Muscle of arm (tissue), 12 donors: Measurements from ENCODE around the gene RIC8A. TPM values are rescaled to one million over a fixed set of nuclear protein-coding genes. Genes with fewer than 3 reads are reported as not detected.
"Not testable (repeated sequence)": the region's sequence is repeated elsewhere in the genome, so short reads cannot be mapped to it uniquely, and the experiment has no call there.

Experiments used
- DNase-seq: peaks from one replicate; pipeline ENCODE4 v3.0.0-alpha.2; 2013
- polyA plus RNA-seq, 12 donors: library from polyadenylated mRNA; unstranded; fragments of 120-200 nt; gene quantifications; one replicate each; pipeline ENCODE4 v1.2.1, GENCODE V29; 2013; ENCODE audit not compliant: insufficient read length in 12 of 12

Gene RIC8A
- polyA plus RNA-seq, 12 donors, result 39.7 to 116 (median 55.6) TPM; not detected in 1

GRCh38 chr11:238346-238745 lies 30.8 kb downstream of the RIC8A start:
- not testable (repeated sequence) for DNase-seq

GRCh38 chr11:240315-240714 lies 32.8 kb downstream of the RIC8A start:
- no peak for DNase-seq

- DNase-seq, result no peak
Measured at GRCh38 chr11:241634-242033, 34.1 kb downstream of the RIC8A start.

GRCh38 chr11:244376-244775 lies 36.9 kb downstream of the RIC8A start:
- no peak for DNase-seq

- no peak for DNase-seq
Measured at GRCh38 chr11:249062-249461, 41.6 kb downstream of the RIC8A start.

GRCh38 chr11:250274-250673 lies 42.8 kb downstream of the RIC8A start:
- no peak for DNase-seq

GRCh38 chr11:250740-251299 lies 43.3 kb downstream of the RIC8A start:
- peak; percentile 20 for DNase-seq

- no peak for DNase-seq
Measured at GRCh38 chr11:251550-251949, 44.0 kb downstream of the RIC8A start.

- no peak for DNase-seq
Measured at GRCh38 chr11:252666-253065, 45.2 kb downstream of the RIC8A start.

- no peak for DNase-seq
Measured at GRCh38 chr11:253160-253885, 45.8 kb downstream of the RIC8A start.

- no peak for DNase-seq
Measured at GRCh38 chr11:253886-254270, 46.4 kb downstream of the RIC8A start.

GRCh38 chr11:255176-255575 lies 47.7 kb downstream of the RIC8A start:
- no peak for DNase-seq

GRCh38 chr11:255816-256215 lies 48.3 kb downstream of the RIC8A start:
- DNase-seq, result no peak

GRCh38 chr11:256952-257737 lies 49.6 kb downstream of the RIC8A start:
- no peak for DNase-seq

- no peak for DNase-seq
Measured at GRCh38 chr11:257766-258493, 50.4 kb downstream of the RIC8A start.

GRCh38 chr11:259413-259812 lies 51.9 kb downstream of the RIC8A start:
- DNase-seq, result no peak

- DNase-seq, result no peak
Measured at GRCh38 chr11:261624-262023, 54.1 kb downstream of the RIC8A start.

Other genes with a start within 250 kb of the RIC8A start
- not detected for gene SCGB1C1, start 14.6 kb upstream of the RIC8A start, polyA plus RNA-seq
- 10 to 100 TPM in 11 of 12 donors, not detected in 1; 28.4 to 42.3 (median 36.0) TPM for gene BET1L, start 309 bp upstream of the RIC8A start, polyA plus RNA-seq
- gene SIRT3, start 28.6 kb downstream of the RIC8A start, polyA plus RNA-seq, result 10 to 100 TPM in 11 of 12 donors, not detected in 1; 17.8 to 44.5 (median 21.1) TPM
- gene PSMD13, start 29.3 kb downstream of the RIC8A start, polyA plus RNA-seq, result 100 to 1,000 TPM in 6 of 12 donors, 10 to 100 TPM in 5, not detected in 1; 87.0 to 117 (median 103) TPM
- gene NLRP6, start 70.7 kb downstream of the RIC8A start, polyA plus RNA-seq, result not detected
- gene PGGHG, start 81.4 kb downstream of the RIC8A start, polyA plus RNA-seq, result 10 to 100 TPM in 5 of 12 donors, 1 to 10 TPM in 6, not detected in 1; 5.6 to 14.9 (median 9.0) TPM
- gene IFITM5, start 91.8 kb downstream of the RIC8A start, polyA plus RNA-seq, result under 1 TPM in 1 of 12 donors, not detected in 11; 0.45 TPM
- gene IFITM2, start 100.1 kb downstream of the RIC8A start, polyA plus RNA-seq, result 100 to 1,000 TPM in 2 of 12 donors, 10 to 100 TPM in 9, not detected in 1; 47.9 to 173 (median 75.0) TPM
- gene IFITM1, start 106.3 kb downstream of the RIC8A start, polyA plus RNA-seq, result 10 to 100 TPM in 9 of 12 donors, 1 to 10 TPM in 1, not detected in 2; 9.9 to 21.3 (median 14.1) TPM
- gene IFITM3, start 113.2 kb downstream of the RIC8A start, polyA plus RNA-seq, result 100 to 1,000 TPM in 11 of 12 donors, not detected in 1; 155 to 302 (median 238) TPM
- 10 to 100 TPM in 10 of 12 donors, 1 to 10 TPM in 1, not detected in 1; 8.1 to 55.6 (median 14.5) TPM for gene B4GALNT4, start 161.8 kb downstream of the RIC8A start, polyA plus RNA-seq
- gene PKP3, start 186.5 kb downstream of the RIC8A start, polyA plus RNA-seq, result 10 to 100 TPM in 3 of 12 donors, 1 to 10 TPM in 1, under 1 TPM in 4, not detected in 4; 0.24 to 30.6 (median 2.7) TPM
- gene SIGIRR, start 207.3 kb downstream of the RIC8A start, polyA plus RNA-seq, result 10 to 100 TPM in 9 of 12 donors, 1 to 10 TPM in 2, not detected in 1; 6.8 to 22.7 (median 11.2) TPM
- gene ANO9, start 234.3 kb downstream of the RIC8A start, polyA plus RNA-seq, result 10 to 100 TPM in 2 of 12 donors, 1 to 10 TPM in 2, under 1 TPM in 7, not detected in 1; 0.08 to 14.1 (median 0.31) TPM
- 10 to 100 TPM in 11 of 12 donors, not detected in 1; 22.7 to 52.4 (median 26.0) TPM for gene PTDSS2, start 242.6 kb downstream of the RIC8A start, polyA plus RNA-seq